Endometrial microvascular endothelial cells (primary cell): ENCODE measurements around the gene HELZ. TPM values are rescaled to one million over a fixed set of nuclear protein-coding genes. Genes with fewer than 3 reads are reported as not detected.
"Not testable (repeated sequence)": the region's sequence is repeated elsewhere in the genome, so short reads cannot be mapped to it uniquely, and the experiment has no call there.

Experiments used
- in situ Hi-C: cut with HindIII; loops from 2 replicates; pipeline ENCODE4 v1.10.0; 2017; ENCODE audit warnings: low sequenced_read_pairs, low pct_unique_long_range_greater_than_20kb; ENCODE audit errors: inconsistent ontology term
- total RNA-seq: library from RNA; depleted of rRNA; stranded (reverse); fragments of >200 nt; gene quantifications from one replicate; pipeline ENCODE4 v1.2.3, GENCODE V29; 2015; ENCODE audit errors: inconsistent ontology term

The HELZ gene
- total RNA-seq, 1 donor from 2014 or later, result 18.2 TPM

- in situ Hi-C loops, result no loop called here
Measured at GRCh38 chr17:67160791-67161190, 84.2 kb downstream of the HELZ start.

DNA sequence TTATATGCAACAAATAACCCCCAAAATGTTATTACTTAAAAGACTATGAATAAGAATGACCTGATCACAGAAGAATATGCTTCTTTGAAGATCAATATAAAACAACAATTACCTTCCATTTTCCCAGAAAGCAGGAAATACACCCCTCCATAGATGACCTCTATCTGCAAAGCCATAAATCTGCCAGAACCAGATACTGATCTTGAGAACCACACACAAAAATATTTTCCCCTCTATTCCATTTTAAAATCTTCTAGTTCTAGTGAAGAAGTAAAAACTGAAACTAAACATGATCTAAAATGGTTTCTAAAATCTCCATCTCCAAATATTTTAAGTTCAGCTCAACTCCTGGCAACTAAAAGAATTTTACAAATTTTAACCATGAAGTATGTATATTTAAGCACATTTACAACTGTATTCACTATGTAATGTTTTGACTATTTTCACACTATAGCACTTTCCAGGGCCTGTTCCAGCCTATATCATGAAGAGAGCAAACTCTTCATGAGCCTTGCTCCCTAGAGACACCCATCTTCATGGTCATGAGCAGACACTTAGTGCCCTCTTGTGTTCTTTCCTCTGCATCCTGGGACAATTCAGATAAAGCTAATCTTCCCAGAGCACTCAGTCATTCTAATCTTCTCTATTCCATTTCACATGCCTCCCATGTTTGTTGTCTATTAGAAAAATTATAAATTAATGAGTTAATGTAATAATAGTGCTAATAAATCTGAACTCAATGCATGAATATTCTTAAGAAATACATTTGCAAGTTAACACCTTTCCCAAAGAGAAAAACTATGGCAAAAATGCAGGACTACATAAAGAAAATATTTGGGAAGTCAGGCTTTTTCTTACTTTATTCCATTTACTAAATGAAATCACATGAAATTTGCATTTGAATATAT is 87.0 kb downstream of the HELZ start:
- in situ Hi-C loops, result no loop called here

- in situ Hi-C loops, result no loop called here
Measured at GRCh38 chr17:67156269-67157199, 88.5 kb downstream of the HELZ start.

DNA sequence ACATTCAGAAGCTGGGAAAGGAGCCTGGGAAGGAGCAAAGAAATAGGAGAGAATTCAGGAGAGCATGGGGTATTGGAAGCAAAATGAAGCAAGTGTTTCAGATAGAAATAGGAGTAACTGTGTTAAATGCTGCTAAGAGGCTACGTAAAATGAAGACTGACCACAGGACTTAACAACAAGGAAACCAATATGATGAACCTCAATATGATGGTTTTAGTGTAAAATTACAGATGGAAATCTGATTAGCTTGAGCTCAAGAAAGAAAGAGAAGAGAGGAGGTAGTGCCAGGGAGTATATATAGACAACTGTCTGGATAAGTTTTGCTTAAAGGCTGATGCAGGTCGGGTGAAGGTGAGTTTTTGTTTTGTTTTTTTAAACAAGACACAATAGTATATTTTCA is 92.2 kb downstream of the HELZ start:
- in situ Hi-C loops, result no loop called here

DNA sequence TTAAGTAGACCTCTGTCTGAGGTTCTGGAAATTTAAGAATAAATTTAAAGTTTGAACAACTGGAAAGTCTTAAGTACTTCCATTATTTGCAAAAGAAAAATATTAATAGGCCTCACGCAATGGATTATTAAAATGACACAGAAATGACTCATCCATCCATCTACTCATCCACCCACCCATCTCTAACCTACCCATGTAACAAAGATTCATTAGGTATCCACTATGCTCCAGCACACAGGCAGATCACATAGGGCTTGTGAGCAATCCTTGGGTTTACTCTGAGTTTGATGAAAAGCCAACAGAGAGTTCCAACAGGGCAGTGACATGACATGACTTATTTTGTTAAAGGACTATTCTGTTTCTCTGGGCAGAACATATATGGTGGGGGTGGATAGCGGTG is 93.3 kb downstream of the HELZ start:
- in situ Hi-C loops, result no loop called here

- in situ Hi-C loops, result no loop called here
Measured at GRCh38 chr17:67150826-67151225, 94.2 kb downstream of the HELZ start.

DNA sequence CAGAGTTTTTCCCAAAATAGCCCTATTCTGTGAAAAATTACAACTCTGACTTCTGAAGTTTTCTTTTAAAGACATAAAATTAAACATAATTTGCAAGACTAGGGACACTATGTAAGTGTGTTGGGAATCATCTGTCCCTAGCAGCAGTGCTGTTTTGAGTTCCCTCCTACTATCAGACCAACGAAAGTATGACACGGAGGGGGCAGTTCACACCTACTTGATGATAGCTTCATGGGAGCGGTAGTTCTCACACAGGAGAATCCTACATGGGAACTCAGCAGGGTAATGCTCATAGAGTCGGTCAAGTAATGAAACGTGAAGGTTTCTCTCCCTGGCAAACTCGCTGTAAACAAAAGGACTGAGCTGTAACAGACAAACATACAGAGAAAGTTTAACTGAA is 96.6 kb downstream of the HELZ start:
- in situ Hi-C loops, result no loop called here

GRCh38 chr17:67145183-67145805 is 99.7 kb downstream of the HELZ start:
- in situ Hi-C loops, result no loop called here

DNA sequence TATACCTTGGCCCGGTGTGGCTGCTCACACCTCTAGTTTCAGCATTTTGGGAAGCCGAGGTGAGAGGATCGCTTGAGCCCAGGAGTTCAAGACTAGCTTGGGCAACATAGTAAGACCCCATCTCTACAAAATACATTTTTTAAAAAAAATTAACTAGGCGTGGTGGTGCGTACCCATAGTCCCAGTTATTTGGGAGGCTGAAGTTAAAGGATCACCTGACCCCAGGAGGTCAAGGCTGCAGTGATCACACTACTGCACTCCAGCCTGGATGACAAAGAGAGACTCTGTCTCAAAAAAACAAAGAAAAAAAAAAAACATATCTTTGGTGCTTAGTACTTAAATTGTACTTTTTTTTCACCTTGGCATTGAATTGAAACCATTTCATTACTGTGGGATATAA is 101.7 kb downstream of the HELZ start:
- in situ Hi-C loops, result no loop called here

DNA sequence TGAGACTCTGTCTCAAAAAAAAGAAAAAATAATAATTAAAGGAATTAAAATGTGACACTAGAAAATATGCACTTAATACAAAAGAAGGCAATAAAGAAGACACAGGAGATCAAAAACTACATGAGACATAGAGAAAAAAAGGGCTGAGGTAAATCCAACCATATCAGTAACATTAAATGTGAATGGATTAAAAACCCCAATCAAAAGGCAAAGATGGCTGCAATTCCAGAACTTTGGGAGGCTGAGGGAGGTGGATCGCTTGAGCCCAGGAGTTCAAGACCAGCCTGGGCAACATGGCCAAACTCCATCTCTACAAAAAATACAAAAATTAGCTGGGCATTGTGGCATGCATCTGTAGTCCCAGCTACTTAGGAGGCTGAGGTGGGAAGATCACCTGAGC is 103.0 kb downstream of the HELZ start:
- in situ Hi-C loops, result not testable (repeated sequence)

DNA sequence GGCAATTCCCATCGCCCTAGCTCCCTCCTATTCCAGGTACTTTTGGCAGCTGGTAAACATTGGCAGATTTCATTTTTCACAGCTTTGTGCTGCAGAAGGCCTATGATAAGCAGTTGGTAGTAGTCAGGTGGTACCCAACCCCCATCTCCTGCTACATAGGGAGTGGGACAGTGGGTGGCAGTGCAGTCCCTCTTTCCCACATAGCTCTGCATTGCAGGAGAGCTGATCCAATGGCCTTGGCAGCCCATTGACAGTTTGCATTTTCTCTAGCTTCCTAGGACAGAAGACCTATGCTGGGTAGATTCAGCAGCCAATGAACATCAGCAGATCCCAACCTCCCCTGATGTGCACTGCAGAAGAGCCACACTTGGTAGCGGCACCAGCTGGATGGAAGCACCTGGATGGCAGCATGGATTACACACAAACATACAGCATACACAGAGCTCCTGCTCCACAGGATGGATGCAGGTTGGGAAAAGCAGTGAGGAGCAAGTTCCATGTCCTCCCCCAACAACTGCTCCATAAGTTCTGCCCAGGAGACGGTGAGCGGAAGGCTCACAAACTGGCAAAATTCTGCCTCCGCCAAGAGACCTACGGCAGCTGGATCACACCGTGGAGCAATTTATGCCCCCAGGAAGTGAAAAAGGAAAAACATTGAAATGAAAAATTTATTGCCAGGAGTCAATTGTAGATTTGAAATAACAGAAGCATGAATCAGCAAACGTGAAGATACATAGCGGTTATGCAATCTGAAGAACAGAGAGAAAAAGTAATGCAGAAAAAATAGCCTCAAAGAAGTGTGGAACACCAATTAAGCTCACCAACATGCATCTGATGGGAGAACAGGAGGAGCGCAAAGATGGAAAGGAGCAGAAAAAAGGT is 105.0 kb downstream of the HELZ start:
- in situ Hi-C loops, result no loop called here

DNA sequence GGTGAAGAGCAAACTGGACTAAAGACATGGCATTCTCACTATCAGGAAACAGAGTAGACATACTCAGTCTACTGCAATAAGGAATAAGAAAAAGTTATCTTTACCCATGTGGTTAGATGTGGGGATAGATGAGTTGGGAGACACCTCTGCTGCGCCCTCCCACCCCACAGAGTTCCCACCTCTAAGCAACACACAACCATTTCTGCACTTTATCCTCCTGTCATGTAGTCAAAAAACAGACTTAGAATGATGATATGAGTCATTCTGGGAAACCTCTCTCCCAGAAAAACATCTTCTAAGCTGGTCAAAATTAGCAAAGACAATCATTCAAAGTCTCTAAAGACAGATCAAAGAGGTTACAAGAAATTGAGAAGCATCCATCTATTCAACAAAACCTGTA is 105.7 kb downstream of the HELZ start:
- in situ Hi-C loops, result no loop called here

- in situ Hi-C loops, result no loop called here
Measured at GRCh38 chr17:67138392-67138791, 106.6 kb downstream of the HELZ start.

GRCh38 chr17:67137860-67138259 is 107.1 kb downstream of the HELZ start:
- in situ Hi-C loops, result no loop called here

DNA sequence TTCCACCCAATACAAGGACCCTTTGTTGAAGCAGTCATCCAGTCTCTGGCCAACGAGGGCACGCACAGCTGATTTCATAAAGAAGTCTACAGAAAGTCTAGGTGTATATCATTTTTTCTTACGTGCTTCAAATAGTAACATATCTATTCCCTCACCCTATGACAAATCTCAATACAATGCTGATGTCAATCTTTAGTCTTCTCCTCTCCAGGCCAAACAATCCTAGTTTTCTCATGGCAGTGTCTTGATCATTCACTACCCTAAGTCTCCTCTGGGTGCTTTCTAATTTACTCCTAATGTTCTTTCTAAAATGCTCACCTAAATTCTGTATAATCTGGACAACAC is 108.0 kb downstream of the HELZ start:
- in situ Hi-C loops, result no loop called here

- in situ Hi-C loops, result no loop called here
Measured at GRCh38 chr17:67136191-67137025, 108.6 kb downstream of the HELZ start.

DNA sequence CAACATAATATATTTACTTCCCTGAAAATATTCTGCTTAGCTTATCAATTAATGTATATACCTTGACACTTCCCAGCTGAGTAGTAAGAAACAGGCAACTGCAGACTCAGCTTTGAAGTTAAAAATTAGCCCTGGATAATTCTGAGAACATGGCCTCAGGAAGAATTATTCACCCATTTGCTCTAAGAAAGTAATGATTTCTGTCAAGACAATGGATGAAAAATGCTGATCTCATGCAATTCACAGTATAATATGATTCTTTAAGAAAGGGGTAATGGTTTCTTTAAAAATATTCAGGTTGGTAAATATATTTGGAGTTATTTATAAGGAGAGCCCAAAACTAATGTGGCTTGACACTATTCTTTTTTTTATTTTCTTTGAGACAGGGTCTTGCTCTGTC is 111.8 kb downstream of the HELZ start:
- in situ Hi-C loops, result no loop called here

DNA sequence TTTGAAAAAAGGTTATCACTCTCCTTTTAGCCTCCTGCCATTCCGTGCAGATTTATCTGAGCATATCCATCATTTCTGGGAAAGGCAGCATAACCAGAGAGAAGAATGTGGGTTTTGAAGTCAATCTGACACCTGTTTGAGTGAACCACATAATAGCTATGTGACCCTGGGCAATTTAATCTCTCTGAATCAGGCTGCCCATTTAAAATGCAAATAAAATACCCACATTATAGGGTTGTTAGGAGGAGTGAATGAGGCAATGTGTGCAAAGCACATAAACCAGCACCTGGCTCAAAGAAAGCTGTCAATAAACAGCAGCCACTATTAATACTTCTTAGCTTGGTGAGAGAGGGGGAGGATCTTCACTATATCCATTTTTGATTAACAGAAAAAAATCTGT is 112.6 kb downstream of the HELZ start:
- in situ Hi-C loops, result no loop called here
